Sigmoid colon (tissue), 4 donors: ENCODE measurements around the gene TMPRSS11A.

Experiments used
- CTCF ChIP-seq, 4 experiments: fragments of 450-650 bp in 3 of 4; fragments of 200-600 bp in 1 of 4; IDR thresholded peaks; one replicate each; pipeline ENCODE4 v1.5.1; 2016 to 2019; ENCODE audit warnings: antibody characterized with exemption in 4 of 4, mild to moderate bottlenecking in 3 of 4, moderate library complexity in 2 of 4
- EP300 ChIP-seq, 4 donors: sonication (generic); formaldehyde crosslinking; IDR thresholded peaks; one replicate each; pipeline ENCODE4 v1.6.1; 2017; ENCODE audit warnings: antibody characterized with exemption in 4 of 4
- POLR2A ChIP-seq, 2 donors: fragments of 450-650 bp; IDR thresholded peaks; one replicate each; pipeline ENCODE4 v1.6.1; 2016; ENCODE audit warnings: antibody characterized with exemption in 2 of 2, mild to moderate bottlenecking in 2 of 2, moderate library complexity in 2 of 2
- POLR2AphosphoS5 ChIP-seq, 4 donors: sonication (generic); formaldehyde crosslinking; IDR thresholded peaks; one replicate each; pipeline ENCODE4 v1.6.1; 2017; ENCODE audit warnings: antibody characterized with exemption in 4 of 4

GRCh38 chr4:67973608-67974007, 10.3 kb upstream of the TMPRSS11A start:
- no peak for TF ChIP-seq CTCF (IDR thresholded peaks at IDR 0.05)
- TF ChIP-seq EP300 (IDR thresholded peaks at IDR 0.05): no peak
- no peak for TF ChIP-seq POLR2A (IDR thresholded peaks at IDR 0.05)
- TF ChIP-seq POLR2AphosphoS5 (IDR thresholded peaks at IDR 0.05): no peak
